HepG2 (cell line): ENCODE measurements around the gene GOT1. TPM values are rescaled to one million over a fixed set of nuclear protein-coding genes. Genes with fewer than 3 reads are reported as not detected.

Source experiments
- ARID2 ChIP-seq: sonication (generic); formaldehyde crosslinking; IDR thresholded peaks from 2 replicates; pipeline ENCODE4 v1.8.1; 2022; ENCODE audit warnings: mild to moderate bottlenecking, missing genetic modification reagents, borderline replicate concordance
- CCAR2 ChIP-seq: fragments of 200-400 bp; formaldehyde crosslinking; optimal IDR thresholded peaks from 2 replicates; pipeline ENCODE3; 2018; ENCODE audit warnings: low read depth, mild to moderate bottlenecking, low read length, moderate library complexity
- CCDC6 ChIP-seq: sonication (generic); formaldehyde crosslinking; IDR thresholded peaks from 2 replicates; pipeline ENCODE4 v1.8.1; 2022; ENCODE audit warnings: mild to moderate bottlenecking, missing genetic modification reagents, moderate library complexity
- EED ChIP-seq: sonication (generic); formaldehyde crosslinking; IDR thresholded peaks from 2 replicates; pipeline ENCODE4 v1.5.0; 2020; ENCODE audit warnings: mild to moderate bottlenecking, missing genetic modification reagents
- ELF1 ChIP-seq: sonication (generic); formaldehyde crosslinking; IDR thresholded peaks from 2 replicates; pipeline ENCODE4 v1.4.0; 2020; ENCODE audit warnings: missing genetic modification reagents
- HIVEP1 ChIP-seq: sonication (generic); formaldehyde crosslinking; IDR thresholded peaks from 2 replicates; pipeline ENCODE4 v1.4.0; 2020; ENCODE audit warnings: mild to moderate bottlenecking, missing genetic modification reagents
- HMG20B ChIP-seq: conservative IDR thresholded peaks from 2 replicates; pipeline ENCODE4 v1.6.1; 2016; ENCODE audit warnings: missing genetic modification reagents, missing compliant biosample characterization
- PHF20 ChIP-seq: sonication (generic); formaldehyde crosslinking; IDR thresholded peaks from 2 replicates; pipeline ENCODE4 v1.5.0; 2020; ENCODE audit warnings: mild to moderate bottlenecking, missing genetic modification reagents
- RBAK ChIP-seq: sonication (generic); formaldehyde crosslinking; IDR thresholded peaks from 2 replicates; pipeline ENCODE4 v1.5.1; 2020; ENCODE audit warnings: mild to moderate bottlenecking, missing genetic modification reagents
- REL ChIP-seq: sonication (generic); formaldehyde crosslinking; conservative IDR thresholded peaks from 2 replicates; pipeline ENCODE4 v1.8.0; 2022; ENCODE audit warnings: mild to moderate bottlenecking, missing genetic modification reagents, moderate library complexity
- RFX1 ChIP-seq: fragments of 450-650 bp; IDR thresholded peaks from 2 replicates; pipeline ENCODE4 v1.6.1; 2017
- SALL2 ChIP-seq: sonication (generic); formaldehyde crosslinking; IDR thresholded peaks from 2 replicates; pipeline ENCODE4 v1.8.1; 2023; ENCODE audit warnings: mild to moderate bottlenecking, missing genetic modification reagents, inconsistent platforms
- SNAI1 ChIP-seq: sonication (generic); formaldehyde crosslinking; IDR thresholded peaks from 2 replicates; pipeline ENCODE4 v1.5.0; 2020; ENCODE audit warnings: mild to moderate bottlenecking, missing genetic modification reagents, borderline replicate concordance
- THYN1 ChIP-seq: sonication (generic); formaldehyde crosslinking; IDR thresholded peaks from 2 replicates; pipeline ENCODE4 v1.8.1; 2023; ENCODE audit warnings: low read depth, mild to moderate bottlenecking, moderate library complexity, missing genetic modification reagents, borderline replicate concordance
- XBP1 ChIP-seq: sonication (generic); formaldehyde crosslinking; IDR thresholded peaks from 2 replicates; pipeline ENCODE4 v1.5.0; 2020; ENCODE audit warnings: missing genetic modification reagents
- YY1 ChIP-seq: IDR thresholded peaks from 2 replicates; pipeline ENCODE4 v1.6.1; 2011; ENCODE audit warnings: low read length, low read depth, moderate library complexity, mild to moderate bottlenecking; ENCODE audit not compliant: insufficient read depth, insufficient replicate concordance
- ZBTB7B ChIP-seq: sonication (generic); formaldehyde crosslinking; IDR thresholded peaks from 2 replicates; pipeline ENCODE4 v1.4.0; 2020; ENCODE audit warnings: missing genetic modification reagents
- ZFP62 ChIP-seq: sonication (generic); formaldehyde crosslinking; IDR thresholded peaks from 2 replicates; pipeline ENCODE4 v1.4.0; 2020; ENCODE audit warnings: missing genetic modification reagents
- ZKSCAN1 ChIP-seq: fragments of 150-350 bp; IDR thresholded peaks from 2 replicates; pipeline ENCODE4 v1.6.1; 2014; ENCODE audit warnings: low read length
- ZNF230 ChIP-seq: sonication (generic); formaldehyde crosslinking; IDR thresholded peaks from 2 replicates; pipeline ENCODE4 v1.4.0; 2020; ENCODE audit warnings: mild to moderate bottlenecking, missing genetic modification reagents
- ZNF24 ChIP-seq: fragments of 450-650 bp; IDR thresholded peaks from 2 replicates; pipeline ENCODE4 v1.6.1; 2017; ENCODE audit warnings: antibody characterized with exemption, mild to moderate bottlenecking
- ZNF343 ChIP-seq: sonication (generic); formaldehyde crosslinking; IDR thresholded peaks from 2 replicates; pipeline ENCODE4 v1.4.0; 2020; ENCODE audit warnings: mild to moderate bottlenecking, missing genetic modification reagents
- ZNF589 ChIP-seq: sonication (generic); formaldehyde crosslinking; conservative IDR thresholded peaks from 2 replicates; pipeline ENCODE4 v1.8.0; 2022; ENCODE audit warnings: mild to moderate bottlenecking, moderate library complexity, missing genetic modification reagents
- ZNF768 ChIP-seq: sonication (generic); formaldehyde crosslinking; IDR thresholded peaks from 2 replicates; pipeline ENCODE4 v1.4.0; 2020; ENCODE audit warnings: missing genetic modification reagents
- polyA plus RNA-seq, 8 experiments: library from polyadenylated mRNA; depleted of rRNA in 3 of 8; stranded (reverse) in 7 of 8; unstranded in 1 of 8; fragments of >200 nt; fragmentation: Illumina TruSeq in 4 of 8; extraction: Trizol in 4 of 8; gene quantifications; 2 replicates each; pipeline versions ENCODE4 v1.2.1 to v1.2.3, GENCODE V29; 2011 to 2016; ENCODE audit warnings: low read depth in 4 of 8, missing spikeins in 1 of 8, mixed read lengths in 1 of 8; ENCODE audit not compliant: insufficient read depth in 1 of 8
- total RNA-seq, 5 experiments: library from RNA; depleted of rRNA; stranded (reverse); fragments of >200 nt; fragmentation: Illumina TruSeq; extraction: Trizol; gene quantifications; 2 replicates each; pipeline ENCODE4 v1.2.3, GENCODE V29; 2016; ENCODE audit warnings: low read depth in 1 of 5
- TF ChIP-seq, protein P1 (sequence below): sonication (generic); formaldehyde crosslinking; IDR thresholded peaks from 2 replicates; pipeline ENCODE4 v1.4.0; 2020; ENCODE audit warnings: missing genetic modification reagents
- TF ChIP-seq, protein P2 (sequence below): sonication (generic); formaldehyde crosslinking; conservative IDR thresholded peaks from 2 replicates; pipeline ENCODE4 v1.4.0; 2020; ENCODE audit warnings: missing genetic modification reagents
- TF ChIP-seq, protein P3 (sequence below): sonication (generic); formaldehyde crosslinking; IDR thresholded peaks from 2 replicates; pipeline ENCODE4 v1.4.0; 2020; ENCODE audit warnings: missing genetic modification reagents

The GOT1 gene
- total and polyA plus RNA-seq, 2 of the 13 experiments (the other 11 are each of a cell fraction or from before 2014, with no cell fraction given): 81.2 to 102 TPM

DNA sequence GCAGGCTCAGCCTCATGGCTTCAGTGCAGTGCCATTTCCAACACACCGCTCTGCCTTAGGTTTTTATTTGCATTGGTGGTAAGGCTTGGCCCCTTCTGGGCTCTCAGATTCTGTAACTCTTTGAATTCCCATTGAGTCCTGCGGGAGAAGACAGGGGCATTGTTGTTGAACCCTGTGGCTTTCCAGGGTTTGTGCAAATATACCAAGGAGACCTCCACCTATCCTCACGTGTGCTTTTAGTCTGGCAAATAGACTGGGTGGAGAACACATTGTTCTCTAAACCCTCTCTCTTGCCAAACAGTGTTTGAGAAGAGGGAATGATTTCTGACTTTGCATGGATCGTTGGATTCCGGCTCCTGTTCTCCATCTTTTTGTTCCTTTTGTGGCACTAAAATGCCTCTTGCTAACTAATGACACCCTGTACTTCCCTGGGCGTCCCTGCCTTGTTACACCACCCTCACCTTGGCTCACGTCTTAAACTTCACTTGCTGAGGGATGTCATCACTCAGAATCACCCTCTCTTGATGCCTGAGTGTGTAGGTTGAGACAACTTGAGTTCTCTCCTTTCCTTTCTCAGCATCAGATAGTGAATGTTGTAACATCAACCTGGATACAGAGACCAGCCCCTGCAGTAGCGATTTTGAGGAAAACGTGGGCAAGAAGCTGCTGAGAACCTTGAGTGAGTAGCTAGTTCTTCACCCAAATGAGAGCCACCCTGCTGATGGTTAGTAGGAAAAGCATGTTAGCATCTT is 40.5 kb downstream of the GOT1 start (continued):
- no peak for TF ChIP-seq ZNF24
- TF ChIP-seq PHF20 (CRISPR knock-in tag): no peak
- TF ChIP-seq, protein P1, sequence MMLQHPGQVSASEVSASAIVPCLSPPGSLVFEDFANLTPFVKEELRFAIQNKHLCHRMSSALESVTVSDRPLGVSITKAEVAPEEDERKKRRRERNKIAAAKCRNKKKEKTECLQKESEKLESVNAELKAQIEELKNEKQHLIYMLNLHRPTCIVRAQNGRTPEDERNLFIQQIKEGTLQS (CRISPR knock-in tag): no peak
- TF ChIP-seq ZNF589 (CRISPR knock-in tag): no peak
- no peak for TF ChIP-seq XBP1
- TF ChIP-seq REL (CRISPR knock-in tag): no peak
- TF ChIP-seq ZNF768 (CRISPR knock-in tag): no peak
- no peak for TF ChIP-seq SALL2 (CRISPR knock-in tag)
- 0 out of 2 replicates have a peak, but pooled peaks have one; percentile 35 for TF ChIP-seq ZBTB7B (CRISPR knock-in tag)
- no peak for TF ChIP-seq ARID2 (CRISPR knock-in tag)
- TF ChIP-seq, protein P2, sequence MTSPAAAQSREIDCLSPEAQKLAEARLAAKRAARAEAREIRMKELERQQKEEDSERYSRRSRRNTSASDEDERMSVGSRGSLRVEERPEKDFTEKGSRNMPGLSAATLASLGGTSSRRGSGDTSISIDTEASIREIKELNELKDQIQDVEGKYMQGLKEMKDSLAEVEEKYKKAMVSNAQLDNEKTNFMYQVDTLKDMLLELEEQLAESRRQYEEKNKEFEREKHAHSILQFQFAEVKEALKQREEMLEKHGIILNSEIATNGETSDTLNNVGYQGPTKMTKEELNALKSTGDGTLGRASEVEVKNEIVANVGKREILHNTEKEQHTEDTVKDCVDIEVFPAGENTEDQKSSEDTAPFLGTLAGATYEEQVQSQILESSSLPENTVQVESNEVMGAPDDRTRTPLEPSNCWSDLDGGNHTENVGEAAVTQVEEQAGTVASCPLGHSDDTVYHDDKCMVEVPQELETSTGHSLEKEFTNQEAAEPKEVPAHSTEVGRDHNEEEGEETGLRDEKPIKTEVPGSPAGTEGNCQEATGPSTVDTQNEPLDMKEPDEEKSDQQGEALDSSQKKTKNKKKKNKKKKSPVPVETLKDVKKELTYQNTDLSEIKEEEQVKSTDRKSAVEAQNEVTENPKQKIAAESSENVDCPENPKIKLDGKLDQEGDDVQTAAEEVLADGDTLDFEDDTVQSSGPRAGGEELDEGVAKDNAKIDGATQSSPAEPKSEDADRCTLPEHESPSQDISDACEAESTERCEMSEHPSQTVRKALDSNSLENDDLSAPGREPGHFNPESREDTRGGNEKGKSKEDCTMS: no peak
- TF ChIP-seq THYN1: no peak
- no peak for TF ChIP-seq RFX1
- TF ChIP-seq CCAR2: no peak
- TF ChIP-seq ZKSCAN1: no peak
- TF ChIP-seq, protein P3, sequence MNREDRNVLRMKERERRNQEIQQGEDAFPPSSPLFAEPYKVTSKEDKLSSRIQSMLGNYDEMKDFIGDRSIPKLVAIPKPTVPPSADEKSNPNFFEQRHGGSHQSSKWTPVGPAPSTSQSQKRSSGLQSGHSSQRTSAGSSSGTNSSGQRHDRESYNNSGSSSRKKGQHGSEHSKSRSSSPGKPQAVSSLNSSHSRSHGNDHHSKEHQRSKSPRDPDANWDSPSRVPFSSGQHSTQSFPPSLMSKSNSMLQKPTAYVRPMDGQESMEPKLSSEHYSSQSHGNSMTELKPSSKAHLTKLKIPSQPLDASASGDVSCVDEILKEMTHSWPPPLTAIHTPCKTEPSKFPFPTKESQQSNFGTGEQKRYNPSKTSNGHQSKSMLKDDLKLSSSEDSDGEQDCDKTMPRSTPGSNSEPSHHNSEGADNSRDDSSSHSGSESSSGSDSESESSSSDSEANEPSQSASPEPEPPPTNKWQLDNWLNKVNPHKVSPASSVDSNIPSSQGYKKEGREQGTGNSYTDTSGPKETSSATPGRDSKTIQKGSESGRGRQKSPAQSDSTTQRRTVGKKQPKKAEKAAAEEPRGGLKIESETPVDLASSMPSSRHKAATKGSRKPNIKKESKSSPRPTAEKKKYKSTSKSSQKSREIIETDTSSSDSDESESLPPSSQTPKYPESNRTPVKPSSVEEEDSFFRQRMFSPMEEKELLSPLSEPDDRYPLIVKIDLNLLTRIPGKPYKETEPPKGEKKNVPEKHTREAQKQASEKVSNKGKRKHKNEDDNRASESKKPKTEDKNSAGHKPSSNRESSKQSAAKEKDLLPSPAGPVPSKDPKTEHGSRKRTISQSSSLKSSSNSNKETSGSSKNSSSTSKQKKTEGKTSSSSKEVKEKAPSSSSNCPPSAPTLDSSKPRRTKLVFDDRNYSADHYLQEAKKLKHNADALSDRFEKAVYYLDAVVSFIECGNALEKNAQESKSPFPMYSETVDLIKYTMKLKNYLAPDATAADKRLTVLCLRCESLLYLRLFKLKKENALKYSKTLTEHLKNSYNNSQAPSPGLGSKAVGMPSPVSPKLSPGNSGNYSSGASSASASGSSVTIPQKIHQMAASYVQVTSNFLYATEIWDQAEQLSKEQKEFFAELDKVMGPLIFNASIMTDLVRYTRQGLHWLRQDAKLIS: no peak
- TF ChIP-seq ZFP62 (CRISPR knock-in tag): no peak
- TF ChIP-seq RBAK (CRISPR knock-in tag): no peak
- TF ChIP-seq HIVEP1 (CRISPR knock-in tag): no peak
- TF ChIP-seq SNAI1: no peak
- no peak for TF ChIP-seq EED (CRISPR knock-in tag)
- no peak for TF ChIP-seq ZNF230 (CRISPR knock-in tag)
- no peak for TF ChIP-seq CCDC6
- no peak for TF ChIP-seq YY1
- no peak for TF ChIP-seq ELF1
- TF ChIP-seq ZNF343: no peak
- TF ChIP-seq HMG20B (CRISPR knock-in tag): 0 out of 2 replicates have a peak, but pooled peaks have one; percentile 63
